ENCODE measurements around the gene INSR. TPM values are rescaled to one million over a fixed set of nuclear protein-coding genes. Genes with fewer than 3 reads are reported as not detected.

The INSR gene
- total and polyA plus RNA-seq, 4 donors: 4.8 to 106 (median 39.5) TPM

DNA sequence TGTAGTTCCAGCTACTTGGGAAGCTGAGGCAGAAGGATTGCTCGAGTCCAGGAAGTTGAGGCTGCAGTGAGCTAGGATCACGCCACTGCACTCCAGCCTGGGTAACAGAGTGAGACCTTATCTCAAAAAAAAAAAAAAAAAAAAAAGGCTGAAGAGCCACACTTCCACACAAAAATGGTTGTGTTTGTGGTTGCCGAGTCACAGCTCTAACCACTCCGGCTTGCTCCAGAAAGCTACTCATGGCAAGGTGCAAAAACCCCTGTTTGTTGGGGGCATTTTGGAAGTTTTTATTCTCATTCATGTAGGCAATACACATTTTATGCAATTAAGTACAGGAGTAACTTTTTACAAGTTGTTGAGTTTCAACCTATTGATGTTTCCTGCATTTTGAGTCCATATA, 93.5 kb downstream of the INSR start:
- intact Hi-C loops (cut with DNase I): no loop called here
- 77 to 90% methylated on average over 4 of the region's 4 CpGs for WGBS, 2 donors
- no peak for DNase-seq
- Histone ChIP-seq H3K27me3 (ENCODE audit: control insufficient read depth in 1 of 2, insufficient read depth in 2 of 2, low read length in 1 of 2) (no peaks in the 10 kb centered on the region), H3K36me3 (ENCODE audit: control insufficient read depth in 1 of 2, insufficient read depth in 2 of 2, low read length in 1 of 2) (no peaks in the 10 kb centered on the region), H3K4me3 (ENCODE audit: low read length in 2 of 2) (no peak overlapping the region), H3K4me1 (ENCODE audit: control insufficient read depth in 1 of 2, insufficient read depth in 2 of 2, low read length in 2 of 2) (no peaks in the 10 kb centered on the region), H3K9me3 (ENCODE audit: control insufficient read depth, low read length) (no peaks in the 10 kb centered on the region), H3K27ac (ENCODE audit: low read depth in 1 of 2, low read length in 2 of 2) (no peak overlapping the region)
- no peak for ATAC-seq (ENCODE audit: low FRiP score)

DNA sequence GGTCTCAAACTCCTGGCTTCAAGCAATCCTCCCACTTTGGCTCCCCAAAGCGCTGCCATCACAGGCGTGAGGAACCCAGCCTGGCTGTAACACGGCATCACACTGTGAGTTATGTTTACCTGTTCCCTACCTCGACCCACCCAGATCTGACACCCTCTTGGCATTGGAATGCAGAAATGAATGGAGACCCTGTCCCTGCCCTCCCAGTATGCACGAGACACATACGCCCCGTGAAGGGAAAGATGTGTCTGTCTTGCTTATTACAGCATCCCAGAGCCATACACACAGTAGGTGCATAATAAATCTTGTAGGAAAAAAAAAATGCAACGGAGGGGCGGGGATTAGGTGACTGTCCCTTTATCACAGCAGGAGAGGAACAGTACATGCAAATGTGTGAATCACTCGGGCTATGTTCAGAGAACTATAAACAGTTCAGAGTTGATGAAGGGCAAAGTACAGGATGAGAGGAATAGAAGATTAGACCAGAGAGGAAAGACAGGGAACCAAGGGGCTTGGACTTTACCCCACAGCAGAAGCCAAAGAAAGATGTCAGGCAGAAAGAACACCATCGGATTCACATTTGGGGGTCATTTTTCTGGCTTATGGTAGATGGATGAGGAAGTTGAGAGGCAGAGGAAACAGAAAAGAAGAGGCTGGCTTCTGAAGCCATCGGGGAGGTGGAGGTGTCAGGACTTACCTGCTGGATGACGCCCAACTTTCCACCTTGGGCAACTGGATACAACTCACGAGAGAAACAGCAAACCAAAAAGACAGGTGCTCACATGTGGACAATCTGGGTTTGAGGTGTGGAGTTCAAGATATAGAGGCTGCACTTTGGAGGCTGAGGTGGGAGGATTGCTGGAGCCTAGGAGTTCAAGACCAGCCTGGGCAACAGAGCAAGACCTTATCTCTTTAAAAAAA, 94.3 kb downstream of the INSR start:
- whole genome bisulfite sequencing, 2 donors: 85 to 87% methylated on average over 14 of the region's 14 CpGs
- ATAC-seq (ENCODE audit: low FRiP score): no peak
- intact Hi-C loops (cut with DNase I): loop anchor here (2.0 to 5.0 kb wide), 2 partner anchors 38 to 43 kb away; no protein-coding TSS in a partner anchor
- Histone ChIP-seq H3K27me3 (ENCODE audit: control insufficient read depth in 1 of 2, insufficient read depth in 2 of 2, low read length in 1 of 2) (no peaks in the 10 kb centered on the region), H3K27ac (ENCODE audit: low read depth in 1 of 2, low read length in 2 of 2) (no peak overlapping the region), H3K4me3 (ENCODE audit: low read length in 2 of 2) (no peak overlapping the region), H3K36me3 (ENCODE audit: control insufficient read depth in 1 of 2, insufficient read depth in 2 of 2, low read length in 1 of 2) (no peaks in the 10 kb centered on the region), H3K9me3 (ENCODE audit: control insufficient read depth, low read length) (no peaks in the 10 kb centered on the region), H3K4me1 (ENCODE audit: control insufficient read depth in 1 of 2, insufficient read depth in 2 of 2, low read length in 2 of 2) (no peaks in the 10 kb centered on the region)
- DNase-seq: no peak

GRCh38 chr19:7197760-7198696, 96.2 kb downstream of the INSR start:
- Histone ChIP-seq H3K27ac (ENCODE audit: low read depth in 1 of 2, low read length in 2 of 2) (peak overlapping the region in 1 of 2 donors; percentile 72), H3K4me3 (ENCODE audit: low read length in 2 of 2) (peak overlapping the region; percentile 61 to 74), H3K36me3 (ENCODE audit: control insufficient read depth in 1 of 2, insufficient read depth in 2 of 2, low read length in 1 of 2) (no peaks in the 10 kb centered on the region), H3K4me1 (ENCODE audit: control insufficient read depth in 1 of 2, insufficient read depth in 2 of 2, low read length in 2 of 2) (no peaks in the 10 kb centered on the region), H3K9me3 (ENCODE audit: control insufficient read depth, low read length) (no peaks in the 10 kb centered on the region), H3K27me3 (ENCODE audit: control insufficient read depth in 1 of 2, insufficient read depth in 2 of 2, low read length in 1 of 2) (no peaks in the 10 kb centered on the region)
- ATAC-seq (ENCODE audit: low FRiP score): peak; percentile 95
- intact Hi-C loops (cut with DNase I): loop anchor here (1.0 to 5.0 kb wide), 4 partner anchors 36 to 96 kb away; partner anchors contain the start of gene INSR (in 2 of the 2)
- WGBS, 2 donors: 1% methylated on average over 51 to 72 of the region's 72 CpGs
- peak; percentile 96 to 97 for DNase-seq

- ATAC-seq (ENCODE audit: low FRiP score): peak; percentile 95
- peak; percentile 98 for DNase-seq
- Histone ChIP-seq H3K9me3 (ENCODE audit: control insufficient read depth, low read length) (no peaks in the 10 kb centered on the region), H3K36me3 (ENCODE audit: control insufficient read depth in 1 of 2, insufficient read depth in 2 of 2, low read length in 1 of 2) (no peaks in the 10 kb centered on the region), H3K4me1 (ENCODE audit: control insufficient read depth in 1 of 2, insufficient read depth in 2 of 2, low read length in 2 of 2) (no peaks in the 10 kb centered on the region), H3K27ac (ENCODE audit: low read depth in 1 of 2, low read length in 2 of 2) (peak overlapping the region; percentile 28 to 72), H3K27me3 (ENCODE audit: control insufficient read depth in 1 of 2, insufficient read depth in 2 of 2, low read length in 1 of 2) (no peaks in the 10 kb centered on the region), H3K4me3 (ENCODE audit: low read length in 2 of 2) (no peak overlapping the region)
- 1% methylated on average over 27 of the region's 27 CpGs for WGBS, 2 donors
- intact Hi-C loops (cut with DNase I): loop anchor here (2.0 to 5.0 kb wide), 2 partner anchors 35 to 38 kb away; no protein-coding TSS in a partner anchor
Observed at GRCh38 chr19:7197119-7197759, 97.0 kb downstream of the INSR start.

DNA sequence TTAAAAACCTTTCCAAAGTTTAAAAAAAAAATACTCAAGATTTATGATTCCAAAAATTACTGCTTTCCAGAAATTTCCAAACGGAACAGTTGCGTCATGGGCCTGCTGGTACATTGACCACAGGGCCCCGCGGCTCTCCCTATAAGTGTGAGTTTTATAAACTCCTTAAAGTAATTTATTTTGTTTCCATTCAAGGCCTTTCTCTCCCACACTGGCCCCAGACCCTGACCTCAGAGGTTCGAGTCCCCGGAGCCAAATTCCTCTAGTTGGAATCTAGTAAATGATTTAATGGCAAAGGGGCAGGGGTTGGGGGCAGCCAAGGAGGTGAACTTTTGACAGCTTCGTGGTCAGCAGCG, 97.5 kb downstream of the INSR start:
- 7 to 17% methylated on average over 8 of the region's 8 CpGs for WGBS, 2 donors
- H3K27ac ChIP-seq (ENCODE audit: low read depth in 1 of 2, low read length in 2 of 2): peak overlapping the region; percentile 28 to 72

GRCh38 chr19:7195046-7195445, 99.2 kb downstream of the INSR start:
- Histone ChIP-seq H3K36me3 (ENCODE audit: control insufficient read depth in 1 of 2, insufficient read depth in 2 of 2, low read length in 1 of 2) (no peaks in the 10 kb centered on the region), H3K27me3 (ENCODE audit: control insufficient read depth in 1 of 2, insufficient read depth in 2 of 2, low read length in 1 of 2) (no peaks in the 10 kb centered on the region), H3K27ac (ENCODE audit: low read depth in 1 of 2, low read length in 2 of 2) (no peak overlapping the region), H3K9me3 (ENCODE audit: control insufficient read depth, low read length) (no peaks in the 10 kb centered on the region), H3K4me3 (ENCODE audit: low read length in 2 of 2) (no peak overlapping the region), H3K4me1 (ENCODE audit: control insufficient read depth in 1 of 2, insufficient read depth in 2 of 2, low read length in 2 of 2) (no peaks in the 10 kb centered on the region)
- WGBS, 2 donors: 91 to 92% methylated on average over 5 of the region's 5 CpGs
- DNase-seq (no peak), ATAC-seq (ENCODE audit: low FRiP score) (no peak)
- intact Hi-C loops (cut with DNase I): loop anchor here in 1 of 2 donors (5.0 kb wide), 1 partner anchor 33 kb away; no protein-coding TSS in a partner anchor

More for the DNA sequence above, 97.5 kb downstream of the INSR start:
- Histone ChIP-seq H3K27me3 (ENCODE audit: control insufficient read depth in 1 of 2, insufficient read depth in 2 of 2, low read length in 1 of 2) (no peaks in the 10 kb centered on the region), H3K4me3 (ENCODE audit: low read length in 2 of 2) (no peak overlapping the region), H3K36me3 (ENCODE audit: control insufficient read depth in 1 of 2, insufficient read depth in 2 of 2, low read length in 1 of 2) (no peaks in the 10 kb centered on the region), H3K9me3 (ENCODE audit: control insufficient read depth, low read length) (no peaks in the 10 kb centered on the region), H3K4me1 (ENCODE audit: control insufficient read depth in 1 of 2, insufficient read depth in 2 of 2, low read length in 2 of 2) (no peaks in the 10 kb centered on the region)
- intact Hi-C loops (cut with DNase I): loop anchor here (2.0 to 5.0 kb wide), 2 partner anchors 34 to 38 kb away; no protein-coding TSS in a partner anchor
- peak in 1 of 2 donors; percentile 83 for DNase-seq
- peak; percentile 42 for ATAC-seq (ENCODE audit: low FRiP score)

GRCh38 chr19:7194566-7194965, 99.6 kb downstream of the INSR start:
- intact Hi-C loops (cut with DNase I): no loop called here
- no peak for ATAC-seq (ENCODE audit: low FRiP score)
- Histone ChIP-seq H3K27ac (ENCODE audit: low read depth in 1 of 2, low read length in 2 of 2) (no peak overlapping the region), H3K4me3 (ENCODE audit: low read length in 2 of 2) (no peak overlapping the region), H3K36me3 (ENCODE audit: control insufficient read depth in 1 of 2, insufficient read depth in 2 of 2, low read length in 1 of 2) (no peaks in the 10 kb centered on the region), H3K4me1 (ENCODE audit: control insufficient read depth in 1 of 2, insufficient read depth in 2 of 2, low read length in 2 of 2) (no peaks in the 10 kb centered on the region), H3K27me3 (ENCODE audit: control insufficient read depth in 1 of 2, insufficient read depth in 2 of 2, low read length in 1 of 2) (no peaks in the 10 kb centered on the region), H3K9me3 (ENCODE audit: control insufficient read depth, low read length) (no peaks in the 10 kb centered on the region)
- 88 to 89% methylated on average over 9 of the region's 9 CpGs for WGBS, 2 donors
- DNase-seq: no peak

All from aorta (tissue), 5 donors.